ENCODE data around the gene SLC45A2.

DNA sequence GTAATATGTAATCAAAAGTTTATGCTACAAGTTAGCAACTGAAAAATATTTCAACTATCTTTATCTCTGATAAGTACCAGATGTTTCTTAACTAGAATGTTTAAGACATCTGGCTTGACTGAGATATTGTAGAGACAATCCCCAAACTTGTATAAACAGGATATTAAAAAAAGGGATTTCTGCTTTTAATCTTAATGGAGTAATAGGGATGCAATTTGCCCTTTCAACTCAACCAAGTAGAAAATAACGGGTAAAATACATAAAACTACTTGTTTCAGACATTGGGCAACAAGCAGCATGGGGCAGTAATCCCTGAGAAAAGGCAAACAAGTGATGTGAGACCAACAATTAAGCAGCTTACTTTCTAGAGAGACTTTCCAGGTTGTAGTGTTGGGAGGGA lies 83.3 kb downstream of the SLC45A2 start:
- TF ChIP-seq, protein P1, sequence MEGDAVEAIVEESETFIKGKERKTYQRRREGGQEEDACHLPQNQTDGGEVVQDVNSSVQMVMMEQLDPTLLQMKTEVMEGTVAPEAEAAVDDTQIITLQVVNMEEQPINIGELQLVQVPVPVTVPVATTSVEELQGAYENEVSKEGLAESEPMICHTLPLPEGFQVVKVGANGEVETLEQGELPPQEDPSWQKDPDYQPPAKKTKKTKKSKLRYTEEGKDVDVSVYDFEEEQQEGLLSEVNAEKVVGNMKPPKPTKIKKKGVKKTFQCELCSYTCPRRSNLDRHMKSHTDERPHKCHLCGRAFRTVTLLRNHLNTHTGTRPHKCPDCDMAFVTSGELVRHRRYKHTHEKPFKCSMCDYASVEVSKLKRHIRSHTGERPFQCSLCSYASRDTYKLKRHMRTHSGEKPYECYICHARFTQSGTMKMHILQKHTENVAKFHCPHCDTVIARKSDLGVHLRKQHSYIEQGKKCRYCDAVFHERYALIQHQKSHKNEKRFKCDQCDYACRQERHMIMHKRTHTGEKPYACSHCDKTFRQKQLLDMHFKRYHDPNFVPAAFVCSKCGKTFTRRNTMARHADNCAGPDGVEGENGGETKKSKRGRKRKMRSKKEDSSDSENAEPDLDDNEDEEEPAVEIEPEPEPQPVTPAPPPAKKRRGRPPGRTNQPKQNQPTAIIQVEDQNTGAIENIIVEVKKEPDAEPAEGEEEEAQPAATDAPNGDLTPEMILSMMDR (IDR thresholded peaks at IDR 0.05 in 8 of 11, conservative IDR thresholded peaks at IDR 0.05 in 3 of 11): no peak
- no peak for TF ChIP-seq POLR2AphosphoS5 (IDR thresholded peaks at IDR 0.05)
